HepG2 (cell line): ENCODE data around the gene COPS6. TPM values are rescaled to one million over a fixed set of nuclear protein-coding genes. Genes with fewer than 3 reads are reported as not detected.
A peak's percentile ranks its signal among the peaks of the same experiment; 100 is the strongest.

Source experiments
- HNRNPK ChIP-seq: fragments of 200-400 bp; formaldehyde crosslinking; IDR thresholded peaks from 2 replicates; pipeline ENCODE4 v1.6.1; 2018; ENCODE audit warnings: low read length, low read depth, moderate library complexity, mild to moderate bottlenecking; ENCODE audit not compliant: poor library complexity, severe bottlenecking
- MYNN ChIP-seq: sonication (generic); formaldehyde crosslinking; IDR thresholded peaks from 2 replicates; pipeline ENCODE4 v1.4.0; 2020; ENCODE audit warnings: mild to moderate bottlenecking, low read depth, missing genetic modification reagents
- PAWR ChIP-seq: sonication (generic); formaldehyde crosslinking; IDR thresholded peaks from 2 replicates; pipeline ENCODE4 v1.4.0; 2020; ENCODE audit warnings: missing genetic modification reagents, mild to moderate bottlenecking, borderline replicate concordance
- SP1 ChIP-seq, 2 experiments: fragments of 450-650 bp in 1 of 2; sonication (generic) in 1 of 2; formaldehyde crosslinking in 1 of 2; IDR thresholded peaks; 2 replicates each; pipeline versions ENCODE4 v1.4.0 to v1.6.1; 2016 to 2020; ENCODE audit warnings: missing genetic modification reagents in 1 of 2
- TRIM24 ChIP-seq: sonication (generic); formaldehyde crosslinking; IDR thresholded peaks from 2 replicates; pipeline ENCODE4 v1.8.0; 2022; ENCODE audit warnings: mild to moderate bottlenecking, missing genetic modification reagents
- YEATS2 ChIP-seq: sonication (generic); formaldehyde crosslinking; IDR thresholded peaks from 2 replicates; pipeline ENCODE4 v1.4.0; 2020; ENCODE audit warnings: missing genetic modification reagents, borderline replicate concordance
- ZNF329 ChIP-seq: sonication (generic); formaldehyde crosslinking; IDR thresholded peaks from 2 replicates; pipeline ENCODE4 v1.9.0; 2021; ENCODE audit warnings: low read depth, mild to moderate bottlenecking, missing genetic modification reagents
- ZNF431 ChIP-seq: sonication (generic); formaldehyde crosslinking; IDR thresholded peaks from 2 replicates; pipeline ENCODE4 v1.9.0; 2022; ENCODE audit warnings: missing genetic modification reagents, low read depth, mild to moderate bottlenecking, borderline replicate concordance
- ZNF572 ChIP-seq: sonication (generic); formaldehyde crosslinking; IDR thresholded peaks from 2 replicates; pipeline ENCODE4 v1.5.1; 2020; ENCODE audit warnings: mild to moderate bottlenecking, missing genetic modification reagents
- ZNF672 ChIP-seq: sonication (generic); formaldehyde crosslinking; IDR thresholded peaks from 2 replicates; pipeline ENCODE4 v1.8.1; 2022; ENCODE audit warnings: missing genetic modification reagents
- ZNF766 ChIP-seq: sonication (generic); formaldehyde crosslinking; IDR thresholded peaks from 2 replicates; pipeline ENCODE4 v1.5.0; 2020; ENCODE audit warnings: missing genetic modification reagents, borderline replicate concordance
- polyA plus RNA-seq, 8 experiments: library from polyadenylated mRNA; depleted of rRNA in 3 of 8; stranded (reverse) in 7 of 8; unstranded in 1 of 8; fragments of >200 nt; fragmentation: Illumina TruSeq in 4 of 8; extraction: Trizol in 4 of 8; gene quantifications; 2 replicates each; pipeline versions ENCODE4 v1.2.1 to v1.2.3, GENCODE V29; 2011 to 2016; ENCODE audit warnings: low read depth in 4 of 8, missing spikeins in 1 of 8, mixed read lengths in 1 of 8; ENCODE audit not compliant: insufficient read depth in 1 of 8
- total RNA-seq, 5 experiments: library from RNA; depleted of rRNA; stranded (reverse); fragments of >200 nt; fragmentation: Illumina TruSeq; extraction: Trizol; gene quantifications; 2 replicates each; pipeline ENCODE4 v1.2.3, GENCODE V29; 2016; ENCODE audit warnings: low read depth in 1 of 5
- TF ChIP-seq, protein P1 (sequence below): IDR thresholded peaks from 2 replicates; pipeline ENCODE4 v1.6.1; 2016; ENCODE audit warnings: missing genetic modification reagents, missing compliant biosample characterization
- TF ChIP-seq, protein P2 (sequence below): sonication (generic); formaldehyde crosslinking; IDR thresholded peaks from 2 replicates; pipeline ENCODE4 v1.4.0; 2020; ENCODE audit warnings: missing genetic modification reagents, borderline replicate concordance
- TF ChIP-seq, protein P3 (sequence below): sonication (generic); formaldehyde crosslinking; IDR thresholded peaks from 2 replicates; pipeline ENCODE4 v1.5.1; 2020; ENCODE audit warnings: missing genetic modification reagents, mild to moderate bottlenecking, borderline replicate concordance
- TF ChIP-seq, protein P4 (sequence below): sonication (generic); formaldehyde crosslinking; IDR thresholded peaks from 2 replicates; pipeline ENCODE4 v1.8.1; 2022; ENCODE audit warnings: mild to moderate bottlenecking, missing genetic modification reagents
- TF ChIP-seq, protein P5 (sequence below): sonication (generic); formaldehyde crosslinking; IDR thresholded peaks from 2 replicates; pipeline ENCODE4 v1.5.0; 2020; ENCODE audit warnings: mild to moderate bottlenecking, missing genetic modification reagents, borderline replicate concordance

Gene COPS6
- total and polyA plus RNA-seq, 2 of the 13 experiments (the other 11 are each of a cell fraction or from before 2014, with no cell fraction given): 33.4 to 117 TPM

DNA sequence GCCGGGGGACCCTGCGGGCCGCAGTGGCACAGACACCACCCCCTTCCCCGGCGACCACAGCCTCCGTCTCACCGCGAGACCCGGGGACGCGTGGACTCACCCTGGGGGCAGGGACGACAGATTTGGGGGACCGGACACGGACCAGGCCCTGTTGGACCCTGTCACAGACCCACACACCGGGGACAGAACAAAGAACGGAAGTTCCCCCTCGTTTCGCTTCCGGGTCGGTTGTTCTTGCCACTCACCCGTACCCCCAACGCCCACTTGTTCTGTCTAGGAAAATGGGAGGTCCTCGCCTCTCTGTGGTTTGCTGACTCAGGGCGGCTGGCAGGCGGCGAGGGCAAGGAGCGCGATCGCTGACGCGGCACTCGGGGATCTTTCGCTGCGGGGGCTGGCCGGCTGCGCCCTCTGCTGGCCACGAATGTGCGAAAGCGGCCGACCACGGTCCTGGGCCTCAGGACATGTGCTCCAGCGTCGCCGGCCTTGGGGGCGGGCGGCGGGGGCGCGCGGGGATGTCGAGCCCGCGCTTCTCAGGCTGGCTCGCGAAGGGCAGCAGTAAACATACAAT is 7.2 kb upstream of the COPS6 start, which contains the start of gene ZNF3 (continued):
- no peak for TF ChIP-seq PAWR
- no peak for TF ChIP-seq SP1 (IDR thresholded peaks at IDR 0.05)
- peak; percentile 92 for TF ChIP-seq SP1 (CRISPR knock-in tag; IDR thresholded peaks at IDR 0.05)
- no peak for TF ChIP-seq ZNF672 (CRISPR knock-in tag)
- no peak; the same call in 1 of the 2 replicates for TF ChIP-seq MYNN
- TF ChIP-seq ZNF329 (CRISPR knock-in tag): 0 out of 2 replicates have a peak, but pooled peaks have one; percentile 85
- TF ChIP-seq YEATS2 (CRISPR knock-in tag): peak; percentile 95; the same call in 1 of the 2 replicates
- TF ChIP-seq ZNF431 (CRISPR knock-in tag): no peak
- TF ChIP-seq, protein P1, sequence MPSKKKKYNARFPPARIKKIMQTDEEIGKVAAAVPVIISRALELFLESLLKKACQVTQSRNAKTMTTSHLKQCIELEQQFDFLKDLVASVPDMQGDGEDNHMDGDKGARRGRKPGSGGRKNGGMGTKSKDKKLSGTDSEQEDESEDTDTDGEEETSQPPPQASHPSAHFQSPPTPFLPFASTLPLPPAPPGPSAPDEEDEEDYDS (CRISPR knock-in tag): peak; percentile 80; the same call in 1 of the 2 replicates
- peak; percentile 47; the same call in 1 of the 2 replicates for TF ChIP-seq ZNF572
- peak; percentile 37 for TF ChIP-seq ZNF766 (CRISPR knock-in tag)
- TF ChIP-seq, protein P2, sequence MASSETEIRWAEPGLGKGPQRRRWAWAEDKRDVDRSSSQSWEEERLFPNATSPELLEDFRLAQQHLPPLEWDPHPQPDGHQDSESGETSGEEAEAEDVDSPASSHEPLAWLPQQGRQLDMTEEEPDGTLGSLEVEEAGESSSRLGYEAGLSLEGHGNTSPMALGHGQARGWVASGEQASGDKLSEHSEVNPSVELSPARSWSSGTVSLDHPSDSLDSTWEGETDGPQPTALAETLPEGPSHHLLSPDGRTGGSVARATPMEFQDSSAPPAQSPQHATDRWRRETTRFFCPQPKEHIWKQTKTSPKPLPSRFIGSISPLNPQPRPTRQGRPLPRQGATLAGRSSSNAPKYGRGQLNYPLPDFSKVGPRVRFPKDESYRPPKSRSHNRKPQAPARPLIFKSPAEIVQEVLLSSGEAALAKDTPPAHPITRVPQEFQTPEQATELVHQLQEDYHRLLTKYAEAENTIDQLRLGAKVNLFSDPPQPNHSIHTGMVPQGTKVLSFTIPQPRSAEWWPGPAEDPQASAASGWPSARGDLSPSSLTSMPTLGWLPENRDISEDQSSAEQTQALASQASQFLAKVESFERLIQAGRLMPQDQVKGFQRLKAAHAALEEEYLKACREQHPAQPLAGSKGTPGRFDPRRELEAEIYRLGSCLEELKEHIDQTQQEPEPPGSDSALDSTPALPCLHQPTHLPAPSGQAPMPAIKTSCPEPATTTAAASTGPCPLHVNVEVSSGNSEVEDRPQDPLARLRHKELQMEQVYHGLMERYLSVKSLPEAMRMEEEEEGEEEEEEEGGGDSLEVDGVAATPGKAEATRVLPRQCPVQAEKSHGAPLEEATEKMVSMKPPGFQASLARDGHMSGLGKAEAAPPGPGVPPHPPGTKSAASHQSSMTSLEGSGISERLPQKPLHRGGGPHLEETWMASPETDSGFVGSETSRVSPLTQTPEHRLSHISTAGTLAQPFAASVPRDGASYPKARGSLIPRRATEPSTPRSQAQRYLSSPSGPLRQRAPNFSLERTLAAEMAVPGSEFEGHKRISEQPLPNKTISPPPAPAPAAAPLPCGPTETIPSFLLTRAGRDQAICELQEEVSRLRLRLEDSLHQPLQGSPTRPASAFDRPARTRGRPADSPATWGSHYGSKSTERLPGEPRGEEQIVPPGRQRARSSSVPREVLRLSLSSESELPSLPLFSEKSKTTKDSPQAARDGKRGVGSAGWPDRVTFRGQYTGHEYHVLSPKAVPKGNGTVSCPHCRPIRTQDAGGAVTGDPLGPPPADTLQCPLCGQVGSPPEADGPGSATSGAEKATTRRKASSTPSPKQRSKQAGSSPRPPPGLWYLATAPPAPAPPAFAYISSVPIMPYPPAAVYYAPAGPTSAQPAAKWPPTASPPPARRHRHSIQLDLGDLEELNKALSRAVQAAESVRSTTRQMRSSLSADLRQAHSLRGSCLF: no peak
- TF ChIP-seq, protein P3, sequence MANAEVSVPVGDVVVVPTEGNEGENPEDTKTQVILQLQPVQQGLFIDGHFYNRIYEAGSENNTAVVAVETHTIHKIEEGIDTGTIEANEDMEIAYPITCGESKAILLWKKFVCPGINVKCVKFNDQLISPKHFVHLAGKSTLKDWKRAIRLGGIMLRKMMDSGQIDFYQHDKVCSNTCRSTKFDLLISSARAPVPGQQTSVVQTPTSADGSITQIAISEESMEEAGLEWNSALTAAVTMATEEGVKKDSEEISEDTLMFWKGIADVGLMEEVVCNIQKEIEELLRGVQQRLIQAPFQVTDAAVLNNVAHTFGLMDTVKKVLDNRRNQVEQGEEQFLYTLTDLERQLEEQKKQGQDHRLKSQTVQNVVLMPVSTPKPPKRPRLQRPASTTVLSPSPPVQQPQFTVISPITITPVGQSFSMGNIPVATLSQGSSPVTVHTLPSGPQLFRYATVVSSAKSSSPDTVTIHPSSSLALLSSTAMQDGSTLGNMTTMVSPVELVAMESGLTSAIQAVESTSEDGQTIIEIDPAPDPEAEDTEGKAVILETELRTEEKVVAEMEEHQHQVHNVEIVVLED: peak; percentile 83
- TF ChIP-seq, protein P4, sequence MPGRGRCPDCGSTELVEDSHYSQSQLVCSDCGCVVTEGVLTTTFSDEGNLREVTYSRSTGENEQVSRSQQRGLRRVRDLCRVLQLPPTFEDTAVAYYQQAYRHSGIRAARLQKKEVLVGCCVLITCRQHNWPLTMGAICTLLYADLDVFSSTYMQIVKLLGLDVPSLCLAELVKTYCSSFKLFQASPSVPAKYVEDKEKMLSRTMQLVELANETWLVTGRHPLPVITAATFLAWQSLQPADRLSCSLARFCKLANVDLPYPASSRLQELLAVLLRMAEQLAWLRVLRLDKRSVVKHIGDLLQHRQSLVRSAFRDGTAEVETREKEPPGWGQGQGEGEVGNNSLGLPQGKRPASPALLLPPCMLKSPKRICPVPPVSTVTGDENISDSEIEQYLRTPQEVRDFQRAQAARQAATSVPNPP (CRISPR knock-in tag): no peak; the same call in 1 of the 2 replicates
- TF ChIP-seq, protein P5, sequence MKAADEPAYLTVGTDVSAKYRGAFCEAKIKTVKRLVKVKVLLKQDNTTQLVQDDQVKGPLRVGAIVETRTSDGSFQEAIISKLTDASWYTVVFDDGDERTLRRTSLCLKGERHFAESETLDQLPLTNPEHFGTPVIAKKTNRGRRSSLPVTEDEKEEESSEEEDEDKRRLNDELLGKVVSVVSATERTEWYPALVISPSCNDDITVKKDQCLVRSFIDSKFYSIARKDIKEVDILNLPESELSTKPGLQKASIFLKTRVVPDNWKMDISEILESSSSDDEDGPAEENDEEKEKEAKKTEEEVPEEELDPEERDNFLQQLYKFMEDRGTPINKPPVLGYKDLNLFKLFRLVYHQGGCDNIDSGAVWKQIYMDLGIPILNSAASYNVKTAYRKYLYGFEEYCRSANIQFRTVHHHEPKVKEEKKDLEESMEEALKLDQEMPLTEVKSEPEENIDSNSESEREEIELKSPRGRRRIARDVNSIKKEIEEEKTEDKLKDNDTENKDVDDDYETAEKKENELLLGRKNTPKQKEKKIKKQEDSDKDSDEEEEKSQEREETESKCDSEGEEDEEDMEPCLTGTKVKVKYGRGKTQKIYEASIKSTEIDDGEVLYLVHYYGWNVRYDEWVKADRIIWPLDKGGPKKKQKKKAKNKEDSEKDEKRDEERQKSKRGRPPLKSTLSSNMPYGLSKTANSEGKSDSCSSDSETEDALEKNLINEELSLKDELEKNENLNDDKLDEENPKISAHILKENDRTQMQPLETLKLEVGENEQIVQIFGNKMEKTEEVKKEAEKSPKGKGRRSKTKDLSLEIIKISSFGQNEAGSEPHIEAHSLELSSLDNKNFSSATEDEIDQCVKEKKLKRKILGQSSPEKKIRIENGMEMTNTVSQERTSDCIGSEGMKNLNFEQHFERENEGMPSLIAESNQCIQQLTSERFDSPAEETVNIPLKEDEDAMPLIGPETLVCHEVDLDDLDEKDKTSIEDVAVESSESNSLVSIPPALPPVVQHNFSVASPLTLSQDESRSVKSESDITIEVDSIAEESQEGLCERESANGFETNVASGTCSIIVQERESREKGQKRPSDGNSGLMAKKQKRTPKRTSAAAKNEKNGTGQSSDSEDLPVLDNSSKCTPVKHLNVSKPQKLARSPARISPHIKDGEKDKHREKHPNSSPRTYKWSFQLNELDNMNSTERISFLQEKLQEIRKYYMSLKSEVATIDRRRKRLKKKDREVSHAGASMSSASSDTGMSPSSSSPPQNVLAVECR (CRISPR knock-in tag): peak; percentile 94
- TF ChIP-seq TRIM24 (CRISPR knock-in tag): no peak
- TF ChIP-seq HNRNPK: peak; percentile 58
